ENCODE results near the gene MRPS5.

Gene MRPS5

DNA sequence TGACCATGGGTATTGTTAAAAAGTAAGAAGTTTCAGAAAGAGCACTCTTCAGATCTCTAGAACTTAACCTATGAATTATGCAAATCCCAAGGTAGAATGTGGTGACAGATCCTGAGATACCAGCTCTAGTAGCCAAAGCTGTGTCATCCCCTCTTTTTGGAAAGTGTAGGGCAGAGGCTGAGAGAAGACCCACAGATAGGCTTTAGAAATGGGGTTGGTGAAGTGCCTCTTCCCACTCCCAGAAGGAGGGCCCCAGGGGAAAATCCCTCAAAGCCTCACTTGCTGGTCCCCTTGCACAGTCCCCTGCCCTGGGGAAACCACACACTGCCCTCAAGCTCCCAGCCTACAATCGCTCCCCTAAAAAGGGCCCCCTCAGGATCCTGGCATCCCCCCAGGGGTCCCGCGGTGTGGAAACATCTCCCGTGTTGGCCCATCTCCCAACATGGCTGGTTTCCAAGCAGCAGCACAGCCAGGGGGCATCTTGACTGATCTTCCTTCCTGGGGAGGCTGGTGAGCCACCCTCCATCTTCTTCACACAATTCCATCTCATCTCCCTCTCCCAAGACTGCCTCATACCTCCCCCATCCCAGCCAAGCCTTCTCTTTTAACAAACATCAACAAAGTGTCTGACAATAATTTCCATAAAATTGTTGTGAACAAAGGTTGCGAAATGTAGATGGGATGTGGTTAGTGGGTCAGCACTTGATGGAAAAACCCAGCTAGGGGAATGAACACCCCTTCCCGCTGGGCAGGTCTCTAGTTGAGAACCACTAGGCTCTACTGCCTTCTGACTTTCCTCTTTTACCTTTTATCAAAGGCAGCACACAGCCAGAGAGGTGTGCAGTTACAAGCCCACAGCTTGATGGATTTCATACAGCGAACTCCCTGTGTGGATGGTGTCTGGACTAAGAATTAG lies 71.0 kb downstream of the MRPS5 start:
- no peaks in the 10 kb centered on the region for H3K79me2 ChIP-seq (ENCODE audit: insufficient read depth, low read length)
- H3F3A ChIP-seq (ENCODE audit: low read depth) = no peaks in the 10 kb centered on the region
- no peak overlapping the region for H3K4me2 ChIP-seq (ENCODE audit: low read depth, low read length, poor library complexity, severe bottlenecking)
- H3K9ac ChIP-seq (ENCODE audit: low read depth, low read length, poor library complexity, severe bottlenecking) = no peak overlapping the region
- no peaks in the 10 kb centered on the region for H3K9me3 ChIP-seq (ENCODE audit: insufficient read depth, low read depth, low read length)
- no peaks in the 10 kb centered on the region for H3K27me3 ChIP-seq (ENCODE audit: insufficient read depth, low read length, poor library complexity, severe bottlenecking)
- H2AFZ ChIP-seq (ENCODE audit: low read length) = no peak overlapping the region
- H3K4me3 ChIP-seq (ENCODE audit: low read length, poor library complexity, severe bottlenecking) = no peak overlapping the region
- no peaks in the 10 kb centered on the region for H3K4me1 ChIP-seq (ENCODE audit: insufficient read depth, low read length, poor library complexity, severe bottlenecking)
- H3K36me3 ChIP-seq (ENCODE audit: insufficient read depth, low read length) = no peaks in the 10 kb centered on the region
- TF ChIP-seq, protein P1, sequence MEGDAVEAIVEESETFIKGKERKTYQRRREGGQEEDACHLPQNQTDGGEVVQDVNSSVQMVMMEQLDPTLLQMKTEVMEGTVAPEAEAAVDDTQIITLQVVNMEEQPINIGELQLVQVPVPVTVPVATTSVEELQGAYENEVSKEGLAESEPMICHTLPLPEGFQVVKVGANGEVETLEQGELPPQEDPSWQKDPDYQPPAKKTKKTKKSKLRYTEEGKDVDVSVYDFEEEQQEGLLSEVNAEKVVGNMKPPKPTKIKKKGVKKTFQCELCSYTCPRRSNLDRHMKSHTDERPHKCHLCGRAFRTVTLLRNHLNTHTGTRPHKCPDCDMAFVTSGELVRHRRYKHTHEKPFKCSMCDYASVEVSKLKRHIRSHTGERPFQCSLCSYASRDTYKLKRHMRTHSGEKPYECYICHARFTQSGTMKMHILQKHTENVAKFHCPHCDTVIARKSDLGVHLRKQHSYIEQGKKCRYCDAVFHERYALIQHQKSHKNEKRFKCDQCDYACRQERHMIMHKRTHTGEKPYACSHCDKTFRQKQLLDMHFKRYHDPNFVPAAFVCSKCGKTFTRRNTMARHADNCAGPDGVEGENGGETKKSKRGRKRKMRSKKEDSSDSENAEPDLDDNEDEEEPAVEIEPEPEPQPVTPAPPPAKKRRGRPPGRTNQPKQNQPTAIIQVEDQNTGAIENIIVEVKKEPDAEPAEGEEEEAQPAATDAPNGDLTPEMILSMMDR (conservative IDR thresholded peaks at IDR 0.05; ENCODE audit: low read length) = no peak
- no peak for TF ChIP-seq EZH2phosphoT487 (IDR thresholded peaks at IDR 0.05; ENCODE audit: borderline replicate concordance)
- H3K9me2 ChIP-seq (replicated peaks; ENCODE audit: low read depth, low read length) = no peaks in the 10 kb centered on the region
- no peaks in the 10 kb centered on the region for H4K20me1 ChIP-seq (ENCODE audit: insufficient read depth, low read length, poor library complexity, severe bottlenecking)

DNA sequence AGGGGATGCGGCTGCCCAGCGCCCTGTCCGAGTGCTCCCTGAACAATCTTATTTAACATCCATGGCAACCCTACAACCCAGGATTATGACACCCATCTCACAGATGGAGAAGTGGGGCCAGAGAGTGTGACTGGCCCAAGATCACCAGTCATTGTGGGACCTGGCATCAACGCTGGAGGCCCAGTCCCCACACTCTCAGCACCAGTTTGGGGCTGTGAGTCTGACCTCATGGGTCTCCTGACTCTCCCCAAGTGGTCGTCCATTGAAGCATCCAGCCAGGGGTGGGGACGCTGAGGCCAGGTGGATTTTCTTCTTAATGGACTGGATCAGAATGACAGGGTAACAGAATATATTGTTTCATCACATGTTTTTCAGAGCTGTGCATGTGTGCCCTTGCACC lies 71.6 kb downstream of the MRPS5 start:
- no peak for TF ChIP-seq EZH2phosphoT487 (IDR thresholded peaks at IDR 0.05; ENCODE audit: borderline replicate concordance)
- TF ChIP-seq, protein P1 (conservative IDR thresholded peaks at IDR 0.05; ENCODE audit: low read length) = no peak
- H3K9ac ChIP-seq (ENCODE audit: low read depth, low read length, poor library complexity, severe bottlenecking) = no peak overlapping the region
- H3K79me2 ChIP-seq (ENCODE audit: insufficient read depth, low read length) = no peaks in the 10 kb centered on the region
- no peak overlapping the region for H3K4me2 ChIP-seq (ENCODE audit: low read depth, low read length, poor library complexity, severe bottlenecking)
- no peaks in the 10 kb centered on the region for H3K4me1 ChIP-seq (ENCODE audit: insufficient read depth, low read length, poor library complexity, severe bottlenecking)
- H4K20me1 ChIP-seq (ENCODE audit: insufficient read depth, low read length, poor library complexity, severe bottlenecking) = no peaks in the 10 kb centered on the region
- no peaks in the 10 kb centered on the region for H3K27me3 ChIP-seq (ENCODE audit: insufficient read depth, low read length, poor library complexity, severe bottlenecking)
- H3K36me3 ChIP-seq (ENCODE audit: insufficient read depth, low read length) = no peaks in the 10 kb centered on the region
- no peaks in the 10 kb centered on the region for H3F3A ChIP-seq (ENCODE audit: low read depth)
- no peak overlapping the region for H2AFZ ChIP-seq (ENCODE audit: low read length)
- no peaks in the 10 kb centered on the region for H3K9me2 ChIP-seq (replicated peaks; ENCODE audit: low read depth, low read length)
- H3K4me3 ChIP-seq (ENCODE audit: low read length, poor library complexity, severe bottlenecking) = no peak overlapping the region
- no peaks in the 10 kb centered on the region for H3K9me3 ChIP-seq (ENCODE audit: insufficient read depth, low read depth, low read length)

DNA sequence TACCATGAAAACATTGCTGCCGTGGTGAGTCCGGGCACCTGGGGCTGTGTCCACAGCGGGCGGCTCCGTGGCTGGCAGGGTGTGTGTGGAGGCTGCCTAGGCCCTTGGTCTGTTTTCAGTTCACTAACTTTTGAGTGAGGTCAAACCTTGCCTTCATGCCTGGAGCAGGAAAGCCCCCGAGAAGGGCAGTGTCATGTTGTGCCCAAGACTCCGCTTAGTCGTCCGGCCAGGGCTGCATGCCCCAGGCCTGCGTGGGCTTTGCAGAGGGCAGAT lies 72.0 kb downstream of the MRPS5 start:
- no peaks in the 10 kb centered on the region for H3K9me3 ChIP-seq (ENCODE audit: insufficient read depth, low read depth, low read length)
- H3K36me3 ChIP-seq (ENCODE audit: insufficient read depth, low read length) = no peaks in the 10 kb centered on the region
- no peak for TF ChIP-seq EZH2phosphoT487 (IDR thresholded peaks at IDR 0.05; ENCODE audit: borderline replicate concordance)
- TF ChIP-seq, protein P1 (conservative IDR thresholded peaks at IDR 0.05; ENCODE audit: low read length) = no peak
- H3K4me3 ChIP-seq (ENCODE audit: low read length, poor library complexity, severe bottlenecking) = no peak overlapping the region
- H4K20me1 ChIP-seq (ENCODE audit: insufficient read depth, low read length, poor library complexity, severe bottlenecking) = no peaks in the 10 kb centered on the region
- no peaks in the 10 kb centered on the region for H3K4me1 ChIP-seq (ENCODE audit: insufficient read depth, low read length, poor library complexity, severe bottlenecking)
- H2AFZ ChIP-seq (ENCODE audit: low read length) = no peak overlapping the region
- no peaks in the 10 kb centered on the region for H3K9me2 ChIP-seq (replicated peaks; ENCODE audit: low read depth, low read length)
- H3K79me2 ChIP-seq (ENCODE audit: insufficient read depth, low read length) = no peaks in the 10 kb centered on the region
- H3K9ac ChIP-seq (ENCODE audit: low read depth, low read length, poor library complexity, severe bottlenecking) = no peak overlapping the region
- no peaks in the 10 kb centered on the region for H3K27me3 ChIP-seq (ENCODE audit: insufficient read depth, low read length, poor library complexity, severe bottlenecking)
- no peaks in the 10 kb centered on the region for H3F3A ChIP-seq (ENCODE audit: low read depth)
- no peak overlapping the region for H3K4me2 ChIP-seq (ENCODE audit: low read depth, low read length, poor library complexity, severe bottlenecking)
